SK-N-SH (cell line): ENCODE results near the gene MEGF6. TPM values are rescaled to one million over a fixed set of nuclear protein-coding genes. Genes with fewer than 3 reads are reported as not detected.
"Not testable (repeated sequence)": the region's sequence is repeated elsewhere in the genome, so short reads cannot be mapped to it uniquely, and the experiment has no call there.

Experiments used
- CTCF ChIA-PET: fragments of 300-600, 350-600 bp; formaldehyde crosslinking; extraction: SDS; loops from one replicate; lab custom pipeline; 2021; lab: Yijun Ruan, JAX
- POLR2A ChIA-PET: fragments of 350-600 bp; sonication (Branson Sonifier 250); formaldehyde crosslinking; extraction: SDS; loops from one replicate; lab custom pipeline; 2020; ENCODE audit warnings: antibody characterized with exemption, inconsistent platforms; lab: Yijun Ruan, JAX
- DNase-seq: peaks from one replicate; pipeline ENCODE4 v3.0.0; 2012
- H2AFZ ChIP-seq: fragments of 200-600 bp; sonication (generic); 2 replicates; pipeline ENCODE4 v1.8.1; 2016; ENCODE audit warnings: antibody characterized with exemption, mild to moderate bottlenecking, low read depth
- H3F3A ChIP-seq: fragments of 200-600 bp; sonication (generic); replicated peaks from 2 replicates; pipeline ENCODE3; 2016; ENCODE audit warnings: antibody characterized with exemption, mild to moderate bottlenecking; ENCODE audit not compliant: insufficient read depth
- H3K27ac ChIP-seq, 2 experiments: fragments of 200-500 bp in 1 of 2; fragments of 200-600 bp in 1 of 2; sonication (Bioruptor generic) in 1 of 2; sonication (generic), shearing (Covaris generic) in 1 of 2; 2 replicates each; pipeline versions ENCODE4 v1.5.1 to v1.6.1; 2014 to 2016; ENCODE audit warnings: low read depth in 2 of 2, inconsistent platforms in 1 of 2, low read length in 1 of 2, mild to moderate bottlenecking in 1 of 2, mixed read lengths in 1 of 2
- H3K27me3 ChIP-seq: fragments of 200-600 bp; sonication (generic), shearing (Covaris generic); 2 replicates; pipeline ENCODE4 v1.6.1; 2016; ENCODE audit warnings: mixed run types; ENCODE audit not compliant: insufficient read depth
- H3K36me3 ChIP-seq, 2 experiments: fragments of 200-500 bp in 1 of 2; fragments of 200-600 bp in 1 of 2; sonication (Bioruptor generic) in 1 of 2; sonication (generic) in 1 of 2; replicated peaks in 1 of 2; 2 replicates each; pipeline versions ENCODE3 to v1.5.1; 2014 to 2016; ENCODE audit warnings: low read length in 1 of 2, mild to moderate bottlenecking in 1 of 2; ENCODE audit not compliant: insufficient read depth in 2 of 2, control insufficient read depth in 1 of 2
- H3K4me1 ChIP-seq, 2 experiments: fragments of 200-500 bp in 1 of 2; fragments of 200-600 bp in 1 of 2; sonication (Bioruptor generic) in 1 of 2; sonication (generic), shearing (Covaris generic) in 1 of 2; 2 replicates each; pipeline versions ENCODE4 v1.5.1 to v1.6.1; 2014 to 2016; ENCODE audit warnings: low read depth in 1 of 2, low read length in 1 of 2, mixed run types in 1 of 2; ENCODE audit not compliant: insufficient read depth in 2 of 2, control insufficient read depth in 1 of 2
- H3K4me2 ChIP-seq: fragments of 200-600 bp; sonication (generic), shearing (Covaris generic); 2 replicates; pipeline ENCODE4 v1.6.1; 2017; ENCODE audit warnings: mixed run types
- H3K4me3 ChIP-seq, 2 experiments: fragments of 200-500 bp in 1 of 2; fragments of 200-600 bp in 1 of 2; sonication (Bioruptor generic) in 1 of 2; sonication (generic), shearing (Covaris generic) in 1 of 2; 2 replicates each; pipeline versions ENCODE4 v1.5.1 to v1.8.1; 2014 to 2016; ENCODE audit warnings: low read depth in 2 of 2, inconsistent platforms in 1 of 2, low read length in 1 of 2, mild to moderate bottlenecking in 1 of 2, mixed read lengths in 1 of 2, moderate library complexity in 1 of 2
- H3K79me2 ChIP-seq: fragments of 200-600 bp; sonication (generic); 2 replicates; pipeline ENCODE4 v1.8.1; 2017; ENCODE audit warnings: mild to moderate bottlenecking; ENCODE audit not compliant: insufficient read depth
- H3K9ac ChIP-seq: fragments of 200-600 bp; sonication (generic); 2 replicates; pipeline ENCODE4 v1.6.1; 2017; ENCODE audit warnings: mixed run types
- H3K9me2 ChIP-seq: fragments of 200-600 bp; sonication (generic); 2 replicates; pipeline ENCODE4 v1.6.1; 2017; ENCODE audit warnings: mixed run types
- H3K9me3 ChIP-seq: fragments of 200-600 bp; sonication (generic); 2 replicates; pipeline ENCODE4 v1.6.1; 2017; ENCODE audit warnings: mixed run types, mild to moderate bottlenecking, moderate library complexity
- H4K20me1 ChIP-seq: fragments of 200-600 bp; sonication (generic); 2 replicates; pipeline ENCODE4 v1.6.1; 2017; ENCODE audit warnings: mild to moderate bottlenecking, mixed run types; ENCODE audit not compliant: insufficient read depth
- CHD2 ChIP-seq: fragments of 150-350 bp; IDR thresholded peaks from 2 replicates; pipeline ENCODE4 v1.6.1; 2018; ENCODE audit warnings: low read length; ENCODE audit not compliant: partially characterized antibody
- CTCF ChIP-seq: fragments of 200-600 bp; sonication (generic); IDR thresholded peaks from 2 replicates; pipeline ENCODE4 v1.6.1; 2017; ENCODE audit warnings: antibody characterized with exemption, mild to moderate bottlenecking, moderate library complexity
- EP300 ChIP-seq, 2 experiments: IDR thresholded peaks; 2 replicates each; pipeline versions ENCODE4 v1.4.0 to v1.6.1; 2012; ENCODE audit warnings: borderline replicate concordance in 1 of 2, low read depth in 1 of 2, low read length in 1 of 2
- FOSL2 ChIP-seq: IDR thresholded peaks from 2 replicates; pipeline ENCODE4 v1.4.0; 2012; ENCODE audit warnings: low read depth, mild to moderate bottlenecking, moderate library complexity, borderline replicate concordance
- IRF3 ChIP-seq: fragments of 150-350 bp; IDR thresholded peaks from 2 replicates; pipeline ENCODE4 v1.6.1; 2016; ENCODE audit warnings: mild to moderate bottlenecking, low read depth, low read length
- MXI1 ChIP-seq: IDR thresholded peaks from 2 replicates; pipeline ENCODE4 v1.6.1; 2012; ENCODE audit warnings: mild to moderate bottlenecking, low read depth, low read length, improper control_type of control experiment
- PBX3 ChIP-seq: IDR thresholded peaks from 2 replicates; pipeline ENCODE4; 2012
- RAD21 ChIP-seq: IDR thresholded peaks from 2 replicates; pipeline ENCODE4 v1.6.1; 2012; ENCODE audit warnings: mild to moderate bottlenecking, low read length
- RXRA ChIP-seq: IDR thresholded peaks from 2 replicates; pipeline ENCODE4 v1.4.0; 2012; ENCODE audit warnings: low read depth, mild to moderate bottlenecking, borderline replicate concordance
- TAF1 ChIP-seq: IDR thresholded peaks from 2 replicates; pipeline ENCODE4 v1.6.1; 2012; ENCODE audit warnings: low read depth, mild to moderate bottlenecking, low read length, moderate library complexity, borderline replicate concordance
- TEAD4 ChIP-seq: IDR thresholded peaks from 2 replicates; pipeline ENCODE4 v1.4.0; 2012; ENCODE audit warnings: mild to moderate bottlenecking, borderline replicate concordance; ENCODE audit not compliant: insufficient read depth
- ZBTB33 ChIP-seq: IDR thresholded peaks from 2 replicates; pipeline ENCODE4 v1.4.0; 2012; ENCODE audit warnings: low read depth, borderline replicate concordance
- WGBS: methylation state at CpG from one replicate; pipeline ENCODE4 v1.1.6; 2017; ENCODE audit warnings: low lambda C conversion rate; 5-methylcytosine and 5-hydroxymethylcytosine counted together
- polyA plus RNA-seq, 3 experiments: library from polyadenylated mRNA; depleted of rRNA; stranded (reverse); fragments of >200 nt; gene quantifications; 2 replicates each; pipeline ENCODE4 v1.2.3, GENCODE V29; 2012

The MEGF6 gene
- polyA plus RNA-seq, 1 of the 3 experiments (the other 2 are of a cell fraction), result 7.6 TPM

- Histone ChIP-seq H3K9me3 (no peaks in the 10 kb centered on the region), H2AFZ (no peak overlapping the region), H3K9me2 (no peaks in the 10 kb centered on the region), H3K4me2 (no peak overlapping the region), H3K4me1 (peaks cover 0 to 16% of the 10 kb centered on the region in 2 experiments; a peak in 1 of 4 replicates), H3K9ac (no peak overlapping the region), H3K4me3 (no peak overlapping the region), H3F3A (no peaks in the 10 kb centered on the region), H3K27ac (no peak overlapping the region), H4K20me1 (no peaks in the 10 kb centered on the region), H3K27me3 (no peaks in the 10 kb centered on the region), H3K79me2 (no peaks in the 10 kb centered on the region), H3K36me3 (no peaks in the 10 kb centered on the region)
- ChIA-PET CTCF (no interaction called here), POLR2A (no interaction called here)
- WGBS, result 83% methylated on average over 7 of the region's 7 CpGs
- DNase-seq, result no peak
- TF ChIP-seq CTCF, result no peak
- TF ChIP-seq EP300 (IDR thresholded peaks at IDR 0.05; ENCODE audit: borderline replicate concordance in 1 of 2, low read depth in 1 of 2, low read length in 1 of 2), result no peak
- no peak for TF ChIP-seq MXI1
- TF ChIP-seq TAF1, result no peak
- TF ChIP-seq TEAD4, result no peak
- no peak for TF ChIP-seq ZBTB33
- no peak for TF ChIP-seq CHD2
- no peak for TF ChIP-seq RXRA
- no peak for TF ChIP-seq FOSL2
- no peak for TF ChIP-seq RAD21
- no peak for TF ChIP-seq PBX3
- no peak for TF ChIP-seq IRF3
These were observed 26.4 kb downstream of the MEGF6 start for GRCh38 chr1:3584915-3585314.

- peaks cover 0 to 16% of the 10 kb centered on the region in 2 experiments; a peak in 1 of 4 replicates for H3K4me1 ChIP-seq
- H3K4me3 ChIP-seq, H3K9me2 ChIP-seq, H4K20me1 ChIP-seq, H3K27ac ChIP-seq, H3K9ac ChIP-seq, DNase-seq, H3K79me2 ChIP-seq, H3K36me3 ChIP-seq, H3K4me2 ChIP-seq, H3K27me3 ChIP-seq, POLR2A ChIA-PET, H3F3A ChIP-seq, H3K9me3 ChIP-seq, H2AFZ ChIP-seq: not testable (repeated sequence)
- CTCF ChIA-PET, result interaction anchor here (0.7 to 1.9 kb wide), 3 partner anchors 19 to 141 kb away, joined by 3 to 8 read pairs (median 4); no protein-coding TSS in a partner anchor
- 65% methylated on average over 8 of the region's 21 CpGs for WGBS
These were observed 27.6 kb downstream of the MEGF6 start for GRCh38 chr1:3583751-3584150.
